Measurements from ENCODE around the gene GINS2.

Gene GINS2

GRCh38 chr16:85716680-85717038 is 27.9 kb upstream of the GINS2 start:
- no peak for DNase-seq (ENCODE audit: low read depth in 2 of 3, low spot score in 2 of 3)

GRCh38 chr16:85716022-85716679 is 27.4 kb upstream of the GINS2 start:
- no peak for DNase-seq (ENCODE audit: low read depth in 2 of 3, low spot score in 2 of 3)

GRCh38 chr16:85715169-85716021 is 26.6 kb upstream of the GINS2 start:
- DNase-seq (ENCODE audit: low read depth in 2 of 3, low spot score in 2 of 3), result no peak

- no peak for DNase-seq (ENCODE audit: low read depth in 2 of 3, low spot score in 2 of 3)
Measured at GRCh38 chr16:85712801-85713200, 24.0 kb upstream of the GINS2 start.

- DNase-seq (ENCODE audit: low read depth in 2 of 3, low spot score in 2 of 3), result no peak
Measured at GRCh38 chr16:85711982-85712587, 23.3 kb upstream of the GINS2 start.

GRCh38 chr16:85710732-85711131 is 22.0 kb upstream of the GINS2 start:
- no peak for DNase-seq (ENCODE audit: low read depth in 2 of 3, low spot score in 2 of 3)

- no peak for DNase-seq (ENCODE audit: low read depth in 2 of 3, low spot score in 2 of 3)
Measured at GRCh38 chr16:85709766-85710585, 21.2 kb upstream of the GINS2 start.

GRCh38 chr16:85708338-85708737 is 19.6 kb upstream of the GINS2 start:
- DNase-seq (ENCODE audit: low read depth in 2 of 3, low spot score in 2 of 3), result no peak

GRCh38 chr16:85707528-85708095 is 18.9 kb upstream of the GINS2 start:
- no peak for DNase-seq (ENCODE audit: low read depth in 2 of 3, low spot score in 2 of 3)

- no peak for DNase-seq (ENCODE audit: low read depth in 2 of 3, low spot score in 2 of 3)
Measured at GRCh38 chr16:85706449-85707034, 17.8 kb upstream of the GINS2 start.

GRCh38 chr16:85704900-85705846 is 16.4 kb upstream of the GINS2 start:
- no peak for DNase-seq (ENCODE audit: low read depth in 2 of 3, low spot score in 2 of 3)

- no peak for DNase-seq (ENCODE audit: low read depth in 2 of 3, low spot score in 2 of 3)
Measured at GRCh38 chr16:85704011-85704410, 15.3 kb upstream of the GINS2 start.

- no peak for DNase-seq (ENCODE audit: low read depth in 2 of 3, low spot score in 2 of 3)
Measured at GRCh38 chr16:85699628-85700027, 10.9 kb upstream of the GINS2 start.

- no peak for DNase-seq (ENCODE audit: low read depth in 2 of 3, low spot score in 2 of 3)
Measured at GRCh38 chr16:85698935-85699558, 10.3 kb upstream of the GINS2 start.

- DNase-seq (ENCODE audit: low read depth in 2 of 3, low spot score in 2 of 3), result no peak
Measured at GRCh38 chr16:85698459-85698891, 9.7 kb upstream of the GINS2 start.

GRCh38 chr16:85697431-85697830 is 8.7 kb upstream of the GINS2 start:
- no peak for DNase-seq (ENCODE audit: low read depth in 2 of 3, low spot score in 2 of 3)

- DNase-seq (ENCODE audit: low read depth in 2 of 3, low spot score in 2 of 3), result no peak
Measured at GRCh38 chr16:85696781-85697180, 8.0 kb upstream of the GINS2 start.

- DNase-seq (ENCODE audit: low read depth in 2 of 3, low spot score in 2 of 3), result no peak
Measured at GRCh38 chr16:85695196-85696128, 6.7 kb upstream of the GINS2 start.

Data from activated CD8-positive, alpha-beta memory T cell treated with anti-CD3 and anti-CD28 coated beads for 48 hours (primary cell).